Thoracic aorta endothelial cell (primary cell): ENCODE measurements around the gene MTMR8. TPM values are rescaled to one million over a fixed set of nuclear protein-coding genes. Genes with fewer than 3 reads are reported as not detected.

Experiments used
- total RNA-seq: library from RNA; depleted of rRNA; stranded (reverse); fragments of >200 nt; gene quantifications from 2 replicates; pipeline ENCODE4 v1.2.3, GENCODE V29; 2012

Gene MTMR8
- 1.1 and 2.1 TPM in 2 replicates for total RNA-seq

GRCh38 chrX:64394874-64395567 lies at the start of gene MTMR8:
Gene MTMR8 (minus strand): TSS chrX:64395452. CDS start chrX:64395363, 89 bp downstream.

GRCh38 chrX:64230123-64230970 lies 164.9 kb downstream of the MTMR8 start, which contains the start of gene ASB12:
Gene ASB12 (minus strand): TSS chrX:64230607. CDS start chrX:64225650, 4,957 bp downstream.

Other genes starting within 250 kb of the MTMR8 start
- 2.8 and 3.5 TPM in 2 replicates for gene AMER1, start 189.7 kb downstream of the MTMR8 start, total RNA-seq
- 0.14 TPM in 1 of 2 replicates, not detected in the other for gene ASB12, start 164.8 kb downstream of the MTMR8 start, total RNA-seq